HG03571 (cell line): ENCODE data around the gene MORC4.

Source experiments
- ATAC-seq: cut with Tn5 transposase; IDR thresholded peaks from one replicate; pipeline ENCODE4 v1.9.1; 2021; ENCODE audit not compliant: unreplicated experiment

The MORC4 gene

DNA sequence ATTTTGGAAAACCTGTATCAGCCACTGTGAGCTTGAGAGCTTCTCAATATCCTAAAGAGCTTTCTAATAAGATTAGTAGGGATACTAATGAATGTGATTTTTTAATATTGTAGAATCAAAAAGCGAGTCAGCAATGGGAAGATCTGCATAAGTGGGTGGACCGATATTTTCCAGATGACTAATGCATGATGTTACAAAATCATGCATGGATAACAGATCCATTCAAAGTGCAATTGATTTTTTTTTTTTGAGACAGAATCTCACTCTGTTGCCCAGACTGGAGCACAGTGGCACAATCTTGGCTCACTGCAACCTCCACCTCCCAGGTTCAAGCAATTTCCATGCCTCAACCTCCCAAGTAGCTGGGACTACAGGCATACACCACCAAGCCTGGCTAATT, 87.1 kb downstream of the MORC4 start:
- no peak for ATAC-seq

DNA sequence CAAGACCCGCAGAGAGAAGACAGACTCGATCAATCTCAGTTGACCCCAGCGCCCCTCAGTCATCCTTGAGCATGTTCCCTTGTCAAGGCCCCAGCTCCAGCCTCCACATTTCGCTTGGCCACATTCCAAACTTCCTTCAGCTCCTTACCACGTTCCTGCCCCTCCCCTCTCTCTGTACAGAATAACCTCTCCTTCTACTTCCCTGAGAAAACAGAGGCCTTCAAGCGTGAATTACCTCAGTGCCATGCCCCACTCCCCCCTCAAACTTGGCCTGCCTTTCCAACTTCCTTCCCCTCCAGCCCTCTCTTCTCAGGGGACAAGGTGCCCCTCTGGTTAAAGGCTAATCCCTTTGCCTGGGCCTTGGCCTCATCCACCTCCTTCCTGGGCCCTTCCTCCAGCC, 93.7 kb downstream of the MORC4 start:
- no peak for ATAC-seq

DNA sequence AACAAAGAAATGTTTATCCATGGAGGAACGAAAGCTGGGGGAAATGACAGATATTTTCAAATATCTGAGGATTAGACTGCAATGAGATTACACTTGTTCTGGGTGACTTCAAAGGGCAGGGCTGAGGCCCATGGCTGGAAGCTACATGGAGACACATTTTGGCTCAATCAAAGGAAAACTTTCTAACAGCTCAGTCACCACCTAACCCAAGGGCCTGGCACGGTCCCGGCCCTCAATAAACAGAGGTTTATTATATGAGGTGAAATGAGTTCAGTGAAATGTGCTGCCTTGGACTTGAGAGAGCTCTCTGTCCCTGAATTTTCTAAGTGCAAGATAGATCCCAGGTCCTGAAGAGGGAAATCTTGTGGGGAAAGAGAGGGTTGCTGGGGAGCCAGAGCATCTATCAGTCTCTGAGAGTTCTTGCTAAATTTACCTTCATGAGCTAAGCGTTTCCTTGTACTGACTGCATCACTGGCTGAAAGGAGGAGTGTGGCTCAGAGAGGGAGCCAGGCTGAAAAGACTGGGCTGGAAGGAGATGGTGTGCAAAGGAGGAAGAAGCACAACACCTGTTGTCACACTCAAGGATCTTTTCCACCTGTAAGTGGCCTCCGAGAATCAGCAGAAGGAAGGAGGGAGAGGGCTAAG, 94.8 kb downstream of the MORC4 start:
- ATAC-seq: no peak

DNA sequence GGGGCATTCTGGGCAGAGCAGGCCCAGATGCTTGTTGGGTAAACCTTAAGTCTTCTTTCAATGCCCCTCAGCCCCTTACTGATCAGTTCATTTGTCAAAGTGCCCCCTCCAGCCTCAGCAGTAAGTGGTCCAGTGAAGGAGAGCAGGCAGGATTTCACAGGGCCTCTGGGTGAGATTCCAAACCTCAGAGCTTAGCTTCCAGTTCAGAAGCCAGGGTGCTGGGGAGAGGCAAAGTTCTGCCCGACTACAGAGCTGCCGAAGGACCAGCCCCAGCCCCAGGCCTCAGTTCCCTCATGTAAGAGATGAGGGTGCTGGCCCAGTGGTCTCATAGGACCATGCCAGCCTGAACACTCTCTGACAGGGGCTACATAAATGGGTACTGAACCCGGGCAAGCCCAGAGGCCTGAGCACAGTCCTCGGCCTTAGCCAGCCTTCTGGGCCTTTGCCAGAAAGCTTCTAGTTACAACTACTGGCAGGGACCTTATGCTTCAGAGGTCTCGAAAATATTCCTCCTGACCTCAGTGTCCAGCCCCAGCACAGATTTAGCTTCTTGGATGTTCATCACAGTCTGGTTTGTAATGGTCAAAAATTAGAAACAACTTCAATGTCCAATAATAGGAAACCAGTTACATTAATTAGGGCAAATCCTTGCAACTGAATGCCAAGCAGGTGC, 96.0 kb downstream of the MORC4 start:
- no peak for ATAC-seq

DNA sequence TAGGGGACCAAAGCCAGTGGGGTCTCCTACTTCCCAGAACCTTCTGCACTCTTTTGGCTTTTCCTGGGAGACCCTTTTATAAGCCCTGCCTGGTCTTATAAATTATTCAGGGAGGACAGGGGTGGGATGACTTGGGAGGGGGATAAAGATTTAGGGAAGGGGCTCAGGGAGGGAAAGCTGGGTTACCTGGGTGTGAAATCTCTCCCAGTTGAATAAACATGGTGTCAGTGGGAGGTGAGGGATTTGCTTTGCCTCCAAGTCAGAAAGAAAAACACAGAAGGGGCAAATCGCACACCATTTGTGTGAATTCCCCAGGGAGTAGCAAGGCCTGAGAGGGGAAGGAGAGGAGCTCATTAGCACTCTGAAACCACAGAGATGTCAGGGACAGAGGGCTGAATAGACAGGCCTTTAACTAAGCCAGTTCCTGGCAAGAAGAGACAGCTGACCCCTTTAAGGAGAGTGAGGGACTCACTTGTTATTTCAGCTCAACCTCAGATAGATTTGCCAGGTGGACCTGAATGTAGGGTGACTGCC, 96.7 kb downstream of the MORC4 start, which contains the start of gene RIPPLY1:
Gene RIPPLY1, minus strand, starts transcription at position 51 of the 534 bp plus-strand sequence. CDS start 54 bp downstream, outside the sequence.
- ATAC-seq: no peak

DNA sequence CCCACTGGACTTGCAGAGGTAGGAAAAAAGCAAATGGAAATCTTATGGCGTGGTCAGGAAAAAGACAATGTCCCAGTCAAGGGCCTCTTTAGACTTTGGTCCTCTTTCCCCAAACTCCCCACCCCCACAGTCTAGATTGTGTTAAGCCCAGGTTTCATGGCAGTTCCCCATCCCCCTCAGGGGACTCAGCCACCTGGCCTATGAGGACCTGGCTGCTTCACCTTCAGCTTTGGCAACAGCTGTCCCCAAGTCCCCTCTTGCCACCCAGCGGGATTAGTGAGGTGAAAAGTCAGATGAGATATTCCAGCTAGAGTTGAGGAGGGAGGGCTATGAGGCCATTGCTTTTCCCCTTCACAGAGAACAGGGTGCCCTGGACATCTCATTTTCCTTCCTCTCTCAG, 97.3 kb downstream of the MORC4 start:
- no peak for ATAC-seq

DNA sequence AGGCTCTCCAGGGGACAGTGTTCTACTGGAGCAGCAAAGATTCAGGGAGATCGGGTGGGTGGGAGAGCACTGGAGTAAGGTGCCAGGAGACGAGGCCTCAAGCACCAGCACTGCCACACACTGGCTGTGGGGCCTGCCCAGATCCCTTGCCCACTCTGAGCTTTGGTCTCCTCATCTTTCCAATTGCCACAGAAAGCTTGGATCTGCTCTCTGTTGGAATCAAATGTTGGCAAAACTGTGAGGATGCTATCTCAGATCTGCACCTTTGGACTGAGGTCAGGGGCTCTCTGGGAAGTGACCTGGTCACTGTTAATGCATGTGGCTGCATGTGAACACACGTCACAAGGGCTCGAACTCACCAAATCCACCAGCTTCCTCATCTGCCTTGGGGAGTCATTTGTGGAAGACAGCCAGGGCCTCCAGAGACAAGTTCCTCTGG, 98.2 kb downstream of the MORC4 start:
- no peak for ATAC-seq

DNA sequence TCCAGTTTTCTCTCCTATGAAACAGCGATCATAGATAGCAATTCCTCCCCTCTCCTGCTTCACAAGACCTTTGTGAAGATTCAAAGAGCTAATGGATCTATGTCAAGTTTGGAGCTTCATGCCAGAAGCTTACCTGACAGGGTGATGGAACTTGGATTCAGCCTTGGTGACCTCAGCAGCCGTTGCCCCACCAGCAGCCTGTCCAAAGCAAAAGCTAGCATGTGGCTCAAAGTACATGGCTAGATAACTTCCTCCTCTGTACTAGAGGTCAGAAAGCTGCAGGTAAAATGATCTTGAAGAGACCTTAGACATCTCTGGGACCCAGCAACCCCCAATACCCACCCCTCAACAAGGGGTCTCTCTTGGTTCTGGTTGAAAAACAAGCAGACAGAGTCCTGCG, 98.7 kb downstream of the MORC4 start:
- no peak for ATAC-seq

DNA sequence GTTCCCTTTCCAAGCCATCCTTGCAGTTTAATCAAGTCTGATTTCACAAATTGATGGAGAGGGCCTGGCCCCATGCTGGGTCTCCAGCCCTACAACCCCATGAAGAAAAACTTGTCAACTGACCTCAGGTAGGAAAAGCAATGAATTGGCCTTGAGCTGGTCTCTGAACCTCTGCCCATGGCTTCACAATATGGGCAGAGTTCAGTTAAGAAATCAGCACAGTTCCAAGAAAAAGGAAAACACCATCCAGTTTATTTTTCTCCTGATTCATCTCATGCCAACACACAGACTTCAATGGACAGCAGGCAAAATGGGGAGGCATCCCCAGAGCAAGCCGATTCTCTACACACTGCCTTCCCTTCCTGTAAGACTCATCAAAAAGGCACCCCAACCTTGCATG, 100.2 kb downstream of the MORC4 start:
- ATAC-seq: no peak

DNA sequence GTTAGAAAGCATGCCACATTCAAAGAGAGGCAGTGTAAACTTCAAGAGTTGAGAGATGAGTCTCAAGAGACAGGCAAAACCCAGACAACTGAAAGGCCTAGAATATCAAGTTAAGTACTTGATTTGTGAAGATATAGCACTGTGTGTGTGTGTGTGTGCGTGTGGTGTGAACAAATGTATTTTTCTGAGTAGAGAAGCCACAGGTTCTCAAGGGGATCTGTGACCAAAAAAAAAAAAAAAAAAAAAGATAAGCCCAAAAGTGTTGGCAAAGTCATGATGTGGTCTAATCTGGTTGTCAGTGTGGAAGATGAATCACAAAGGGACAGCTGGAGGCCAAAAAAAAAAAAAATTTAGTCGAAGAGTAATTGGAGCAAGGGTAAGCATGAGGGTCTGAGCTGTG, 100.7 kb downstream of the MORC4 start:
- no peak for ATAC-seq

DNA sequence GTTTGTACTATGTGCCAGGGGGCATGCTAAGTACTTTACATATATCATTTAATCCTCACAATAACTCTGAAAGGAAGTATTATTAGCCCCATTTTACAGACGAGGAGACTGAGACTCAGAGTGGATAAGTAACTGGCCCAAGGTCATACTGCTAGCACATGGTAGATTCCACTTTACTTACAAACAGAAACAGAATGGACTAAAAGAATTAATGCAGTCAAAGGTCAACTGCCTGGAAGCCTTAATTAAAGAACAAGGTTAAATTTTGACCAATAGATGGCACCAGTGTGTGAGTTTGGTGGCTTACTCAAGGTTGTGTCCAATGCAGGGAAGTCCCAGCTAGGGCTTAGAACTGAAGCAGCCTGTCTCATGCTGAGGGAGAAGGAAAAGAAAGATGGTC, 101.5 kb downstream of the MORC4 start:
- peak; percentile 75 for ATAC-seq

DNA sequence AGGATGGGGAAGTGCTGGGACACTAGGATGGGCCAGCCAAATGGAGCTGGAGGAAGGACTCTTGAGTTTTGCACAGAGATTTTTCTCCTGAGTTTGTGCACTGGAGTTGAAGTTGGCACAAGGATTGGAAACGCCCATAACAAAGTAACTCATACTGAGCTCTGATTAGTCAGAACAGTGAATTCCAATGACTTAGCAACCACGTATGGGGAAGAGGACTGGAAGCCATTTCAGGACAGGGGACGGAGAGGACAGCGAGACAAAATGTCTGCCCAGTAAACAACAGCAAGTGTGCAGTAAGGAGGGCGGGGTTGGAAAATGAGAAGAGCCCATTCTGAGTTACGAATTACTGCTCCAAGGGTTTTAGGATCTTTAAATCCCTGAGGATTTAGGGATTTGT, 102.8 kb downstream of the MORC4 start:
- ATAC-seq: no peak

DNA sequence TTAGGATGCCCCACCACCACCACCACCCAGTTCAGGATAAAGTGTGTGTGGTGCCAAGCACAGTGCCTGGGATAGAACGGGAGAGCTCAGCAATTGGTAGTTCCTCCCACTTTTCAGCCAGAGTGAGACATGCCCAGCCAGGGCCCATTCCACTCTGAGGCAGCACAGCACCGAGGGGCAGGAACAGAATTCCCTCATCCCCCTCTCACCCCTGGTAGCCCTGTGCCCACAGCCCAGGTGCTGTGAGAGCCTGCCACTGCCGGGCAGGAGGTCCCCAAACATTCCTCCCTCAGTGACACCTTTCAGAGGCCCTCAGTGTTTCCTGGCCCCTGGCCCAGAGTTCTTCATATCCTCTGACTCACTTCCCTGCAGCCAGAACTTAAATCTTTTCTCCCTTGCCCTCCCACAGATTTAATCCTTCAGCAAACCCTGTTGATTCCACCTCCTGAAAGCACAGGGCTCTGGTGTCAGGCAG, 105.0 kb downstream of the MORC4 start:
- ATAC-seq: no peak

DNA sequence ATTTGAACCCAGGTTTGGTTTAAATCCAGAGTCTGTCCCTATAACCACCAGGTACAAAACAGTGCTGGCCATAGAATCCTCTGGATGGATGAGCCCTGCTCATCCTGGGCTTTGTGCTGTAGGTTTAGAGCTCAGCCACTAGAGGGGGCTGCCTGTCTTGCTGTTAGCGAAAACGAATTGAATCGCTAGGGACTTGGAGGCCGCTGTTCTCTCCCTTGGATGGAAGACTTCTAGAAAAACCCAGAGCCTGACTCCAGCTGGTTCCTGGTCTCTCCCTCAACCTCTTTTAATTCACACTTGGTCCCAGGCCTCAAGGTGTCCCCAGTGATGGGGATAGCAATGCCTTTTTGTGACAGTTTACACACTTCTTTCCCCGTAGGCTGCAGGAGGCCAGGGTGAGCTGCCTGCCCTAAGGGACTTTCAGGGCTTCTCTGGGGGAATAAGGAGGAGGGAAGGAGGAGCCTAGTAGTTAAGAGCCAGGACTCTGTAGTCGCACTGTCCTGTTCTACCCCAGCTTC, 105.6 kb downstream of the MORC4 start:
- no peak for ATAC-seq

DNA sequence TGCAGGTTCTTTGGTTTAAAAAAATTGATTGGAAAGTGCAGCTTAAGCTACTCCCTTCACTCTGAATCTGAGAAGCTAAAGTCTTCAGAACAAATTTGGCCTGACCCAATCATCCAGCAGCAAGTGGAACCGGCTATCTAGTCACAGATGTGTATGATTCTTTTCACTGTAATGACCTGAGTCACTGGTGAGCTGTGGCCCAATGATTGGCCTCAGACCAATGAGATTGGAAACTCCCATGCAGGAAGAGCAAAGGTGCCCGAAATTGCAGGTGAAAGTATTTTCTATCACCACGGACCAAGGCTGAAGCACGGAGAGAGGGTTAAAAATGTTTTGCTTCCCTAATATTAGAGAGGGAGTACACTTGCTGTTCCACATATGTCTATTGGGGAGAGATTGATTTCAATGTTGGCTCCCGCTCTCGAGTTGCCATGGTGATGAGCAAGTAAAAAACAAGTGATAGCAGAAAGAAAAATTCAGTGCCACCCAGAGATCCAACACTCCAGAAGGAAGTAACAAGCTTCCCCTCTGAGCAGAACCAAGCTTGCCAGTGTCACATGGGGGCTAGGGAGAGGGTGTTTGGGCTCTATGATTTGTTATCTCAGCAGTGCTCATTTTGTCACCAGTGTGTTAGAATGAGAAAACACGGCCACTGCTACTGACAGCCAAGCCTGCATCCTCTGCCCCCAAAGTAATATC, 108.1 kb downstream of the MORC4 start:
- ATAC-seq: no peak
